Smooth muscle cell (in vitro differentiated cells): ENCODE measurements around the gene ZNF791. TPM values are rescaled to one million over a fixed set of nuclear protein-coding genes. Genes with fewer than 3 reads are reported as not detected.

Experiments
- DNase-seq: peaks from one replicate; lab custom pipeline; 2025; ENCODE audit not compliant: unreplicated experiment; lab: John Stamatoyannopoulos, UW
- H2AFZ ChIP-seq: fragments of 200-600 bp; sonication (generic); 2 replicates; pipeline ENCODE4 v1.6.0; 2016; ENCODE audit warnings: antibody characterized with exemption, low read depth, mild to moderate bottlenecking
- H3F3A ChIP-seq: fragments of 200-600 bp; sonication (generic); 2 replicates; pipeline ENCODE4 v1.6.0; 2017; ENCODE audit warnings: antibody characterized with exemption, low read depth
- H3K27ac ChIP-seq: fragments of 200-600 bp; sonication (generic); 2 replicates; pipeline ENCODE4 v1.5.1; 2016; ENCODE audit warnings: low read depth, mild to moderate bottlenecking
- H3K27me3 ChIP-seq: fragments of 200-600 bp; sonication (generic); 2 replicates; pipeline ENCODE4 v1.6.1; 2016; ENCODE audit warnings: low read depth, mild to moderate bottlenecking
- H3K36me3 ChIP-seq: fragments of 200-600 bp; sonication (generic); 2 replicates; pipeline ENCODE4 v1.5.1; 2016; ENCODE audit warnings: low read depth
- H3K4me1 ChIP-seq: fragments of 200-600 bp; sonication (generic); 2 replicates; pipeline ENCODE4 v1.5.1; 2016; ENCODE audit warnings: low read depth
- H3K4me2 ChIP-seq: fragments of 200-600 bp; sonication (generic); 2 replicates; pipeline ENCODE4 v1.6.0; 2016; ENCODE audit warnings: mild to moderate bottlenecking
- H3K4me3 ChIP-seq: fragments of 200-600 bp; sonication (generic); 2 replicates; pipeline ENCODE4 v1.5.1; 2016; ENCODE audit warnings: mild to moderate bottlenecking
- H3K79me2 ChIP-seq: fragments of 200-600 bp; sonication (generic); 2 replicates; pipeline ENCODE4 v1.6.0; 2016; ENCODE audit warnings: low read depth, mild to moderate bottlenecking
- H3K9ac ChIP-seq: fragments of 200-600 bp; sonication (generic); 2 replicates; pipeline ENCODE4 v1.6.0; 2016; ENCODE audit warnings: low read depth
- H3K9me3 ChIP-seq: fragments of 200-600 bp; sonication (generic); replicated peaks from 2 replicates; pipeline ENCODE4 v1.5.1; 2016; ENCODE audit warnings: low read depth
- H4K20me1 ChIP-seq: fragments of 200-600 bp; sonication (generic); 2 replicates; pipeline ENCODE4 v1.6.0; 2016; ENCODE audit warnings: low read depth
- WGBS: methylation state at CpG from one replicate; pipeline ENCODE4 v1.1.7; 2016; ENCODE audit warnings: low lambda C conversion rate; 5-methylcytosine and 5-hydroxymethylcytosine counted together
- polyA plus RNA-seq: library from polyadenylated mRNA; unstranded; fragments of >200 nt; fragmentation: Nextera tagmentation; extraction: Ambion mirVana; gene quantifications from 2 replicates; pipeline ENCODE4 v1.2.1, GENCODE V29; 2016
- total RNA-seq: library from RNA; depleted of rRNA; stranded (reverse); fragments of >200 nt; gene quantifications from 2 replicates; pipeline ENCODE4 v1.2.3, GENCODE V29; 2014
- TF ChIP-seq, protein P1 (sequence below): fragments of 200-600 bp; sonication (generic); IDR thresholded peaks from 2 replicates; pipeline ENCODE4 v1.5.1; 2017; ENCODE audit warnings: borderline replicate concordance, mild to moderate bottlenecking, antibody characterized with exemption; ENCODE audit not compliant: insufficient read depth, poor library complexity, severe bottlenecking

The ZNF791 gene
- total and polyA plus RNA-seq, 2 experiments from 2014 or later: 15.3 to 17.4 TPM

DNA sequence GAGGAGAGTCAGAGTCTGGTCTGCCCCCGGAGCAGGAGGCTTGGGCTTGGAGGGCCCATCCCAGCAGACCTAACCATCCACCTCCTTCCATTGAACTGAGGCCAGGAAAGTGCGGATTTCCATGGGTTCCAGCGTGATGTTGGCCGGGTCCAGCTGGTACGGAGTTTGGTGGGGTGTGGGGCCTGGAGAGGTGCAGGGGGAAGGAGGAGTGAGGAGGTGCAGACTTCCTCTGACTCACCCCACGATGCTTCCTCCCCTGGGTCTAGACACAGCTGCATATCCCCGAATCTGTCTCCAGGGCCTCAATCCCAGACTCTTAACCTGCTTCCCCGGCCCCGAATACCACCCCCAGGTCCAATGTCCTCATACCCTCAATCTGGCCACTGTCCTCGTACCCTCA is 35.8 kb downstream of the ZNF791 start:
- no peaks in the 10 kb centered on the region for H4K20me1 ChIP-seq
- H3K4me3 ChIP-seq: no peak overlapping the region
- H2AFZ ChIP-seq: no peak overlapping the region
- TF ChIP-seq, protein P1, sequence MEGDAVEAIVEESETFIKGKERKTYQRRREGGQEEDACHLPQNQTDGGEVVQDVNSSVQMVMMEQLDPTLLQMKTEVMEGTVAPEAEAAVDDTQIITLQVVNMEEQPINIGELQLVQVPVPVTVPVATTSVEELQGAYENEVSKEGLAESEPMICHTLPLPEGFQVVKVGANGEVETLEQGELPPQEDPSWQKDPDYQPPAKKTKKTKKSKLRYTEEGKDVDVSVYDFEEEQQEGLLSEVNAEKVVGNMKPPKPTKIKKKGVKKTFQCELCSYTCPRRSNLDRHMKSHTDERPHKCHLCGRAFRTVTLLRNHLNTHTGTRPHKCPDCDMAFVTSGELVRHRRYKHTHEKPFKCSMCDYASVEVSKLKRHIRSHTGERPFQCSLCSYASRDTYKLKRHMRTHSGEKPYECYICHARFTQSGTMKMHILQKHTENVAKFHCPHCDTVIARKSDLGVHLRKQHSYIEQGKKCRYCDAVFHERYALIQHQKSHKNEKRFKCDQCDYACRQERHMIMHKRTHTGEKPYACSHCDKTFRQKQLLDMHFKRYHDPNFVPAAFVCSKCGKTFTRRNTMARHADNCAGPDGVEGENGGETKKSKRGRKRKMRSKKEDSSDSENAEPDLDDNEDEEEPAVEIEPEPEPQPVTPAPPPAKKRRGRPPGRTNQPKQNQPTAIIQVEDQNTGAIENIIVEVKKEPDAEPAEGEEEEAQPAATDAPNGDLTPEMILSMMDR: no peak
- H3K27me3 ChIP-seq: no peaks in the 10 kb centered on the region
- H3K9ac ChIP-seq: no peak overlapping the region
- no peak for DNase-seq
- no peaks in the 10 kb centered on the region for H3K79me2 ChIP-seq
- H3K27ac ChIP-seq: no peak overlapping the region
- H3K9me3 ChIP-seq: no peaks in the 10 kb centered on the region
- H3K4me2 ChIP-seq: no peak overlapping the region
- H3K36me3 ChIP-seq: no peaks in the 10 kb centered on the region
- no peaks in the 10 kb centered on the region for H3F3A ChIP-seq
- H3K4me1 ChIP-seq: no peaks in the 10 kb centered on the region
- 94% methylated on average over 9 of the region's 10 CpGs for WGBS

- no peak overlapping the region for H3K4me3 ChIP-seq
- H3K9ac ChIP-seq: no peak overlapping the region
- TF ChIP-seq, protein P1: no peak
- no peaks in the 10 kb centered on the region for H3K9me3 ChIP-seq
- no peaks in the 10 kb centered on the region for H3K4me1 ChIP-seq
- WGBS: 83% methylated on average over 8 of the region's 8 CpGs
- H3K27me3 ChIP-seq: no peaks in the 10 kb centered on the region
- no peaks in the 10 kb centered on the region for H3F3A ChIP-seq
- H3K36me3 ChIP-seq: peaks cover 3% of the 10 kb centered on the region
- H3K4me2 ChIP-seq: no peak overlapping the region
- no peak overlapping the region for H3K27ac ChIP-seq
- no peak for DNase-seq
- no peaks in the 10 kb centered on the region for H3K79me2 ChIP-seq
- no peak overlapping the region for H2AFZ ChIP-seq
- H4K20me1 ChIP-seq: no peaks in the 10 kb centered on the region
Measured at GRCh38 chr19:12647047-12647446, 36.3 kb downstream of the ZNF791 start.

DNA sequence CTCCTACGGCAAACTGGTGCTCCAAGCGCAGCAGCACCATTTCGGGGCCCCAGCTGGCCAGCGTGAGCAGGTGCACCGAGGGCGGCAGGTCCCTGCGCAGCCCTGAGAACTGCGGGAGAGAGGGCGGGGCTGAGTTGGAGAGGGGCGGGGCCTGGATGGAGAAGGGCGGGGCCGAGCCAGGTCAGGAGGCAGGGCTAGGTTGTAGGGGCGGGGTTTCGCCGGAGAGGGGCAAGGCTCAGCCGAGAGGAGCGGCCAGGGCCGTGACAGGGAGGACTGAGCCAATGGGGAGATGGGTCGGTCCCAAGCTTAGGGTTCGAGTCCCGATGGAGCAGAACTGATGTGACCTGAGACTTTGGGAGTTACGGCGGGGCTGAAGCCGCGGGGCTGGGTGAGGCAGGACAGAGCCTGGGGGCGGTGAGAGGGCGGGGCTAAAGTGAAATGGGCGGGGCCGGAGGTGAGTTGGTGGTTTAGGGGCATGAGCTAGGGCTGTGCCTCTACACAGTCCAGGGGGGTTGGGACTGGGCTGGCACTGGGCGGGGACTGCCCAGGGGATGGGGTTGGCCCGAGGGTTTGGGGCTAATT is 36.9 kb downstream of the ZNF791 start:
- WGBS: 64% methylated on average over 23 of the region's 31 CpGs
- no peak overlapping the region for H3K27ac ChIP-seq
- TF ChIP-seq, protein P1: no peak
- no peak overlapping the region for H3K4me3 ChIP-seq
- DNase-seq: no peak
- no peak overlapping the region for H2AFZ ChIP-seq
- peaks cover 4% of the 10 kb centered on the region for H3K36me3 ChIP-seq
- H3K4me1 ChIP-seq: no peaks in the 10 kb centered on the region
- no peaks in the 10 kb centered on the region for H3K9me3 ChIP-seq
- H3K27me3 ChIP-seq: no peaks in the 10 kb centered on the region
- H3F3A ChIP-seq: no peaks in the 10 kb centered on the region
- no peak overlapping the region for H3K4me2 ChIP-seq
- H3K9ac ChIP-seq: no peak overlapping the region
- no peaks in the 10 kb centered on the region for H4K20me1 ChIP-seq
- no peaks in the 10 kb centered on the region for H3K79me2 ChIP-seq

- H3K4me2 ChIP-seq: peak overlapping the region; percentile 12
- WGBS: 66% methylated on average over 29 of the region's 29 CpGs
Measured at GRCh38 chr19:12648088-12648487, 37.4 kb downstream of the ZNF791 start.

More at GRCh38 chr19:12648088-12648487, 37.4 kb downstream of the ZNF791 start:
- H3K79me2 ChIP-seq: no peaks in the 10 kb centered on the region
- no peaks in the 10 kb centered on the region for H3K9me3 ChIP-seq
- no peaks in the 10 kb centered on the region for H3F3A ChIP-seq
- H3K4me3 ChIP-seq: no peak overlapping the region
- H3K36me3 ChIP-seq: peaks cover 4% of the 10 kb centered on the region
- DNase-seq: no peak
- no peaks in the 10 kb centered on the region for H3K27me3 ChIP-seq
- TF ChIP-seq, protein P1: peak; percentile 8
- no peaks in the 10 kb centered on the region for H3K4me1 ChIP-seq
- no peak overlapping the region for H2AFZ ChIP-seq
- H3K9ac ChIP-seq: no peak overlapping the region
- no peaks in the 10 kb centered on the region for H4K20me1 ChIP-seq
- no peak overlapping the region for H3K27ac ChIP-seq
